Measurements from ENCODE around the gene ZFHX3. TPM values are rescaled to one million over a fixed set of nuclear protein-coding genes. Genes with fewer than 3 reads are reported as not detected.

ZFHX3 gene
- total RNA-seq, 6 experiments from 2014 or later: 7.1 to 9.4 (median 7.7) TPM

- ATAC-seq: peak; percentile 23 to 73 (median 46)
- Histone ChIP-seq H3K27me3 (no peaks in the 10 kb centered on the region), H3K9me3 (no peaks in the 10 kb centered on the region), H3K4me1 (peaks cover 0 to 34% (median 13%) of the 10 kb centered on the region in 4 donors), H3K27ac (peak overlapping the region; percentile 50 to 68 (median 51)), H3K36me3 (no peaks in the 10 kb centered on the region), H3K4me3 (no peak overlapping the region)
- intact Hi-C loops (cut with DNase I): no loop called here
- TF ChIP-seq POLR2A (IDR thresholded peaks at IDR 0.05): no peak
- TF ChIP-seq, protein P1, sequence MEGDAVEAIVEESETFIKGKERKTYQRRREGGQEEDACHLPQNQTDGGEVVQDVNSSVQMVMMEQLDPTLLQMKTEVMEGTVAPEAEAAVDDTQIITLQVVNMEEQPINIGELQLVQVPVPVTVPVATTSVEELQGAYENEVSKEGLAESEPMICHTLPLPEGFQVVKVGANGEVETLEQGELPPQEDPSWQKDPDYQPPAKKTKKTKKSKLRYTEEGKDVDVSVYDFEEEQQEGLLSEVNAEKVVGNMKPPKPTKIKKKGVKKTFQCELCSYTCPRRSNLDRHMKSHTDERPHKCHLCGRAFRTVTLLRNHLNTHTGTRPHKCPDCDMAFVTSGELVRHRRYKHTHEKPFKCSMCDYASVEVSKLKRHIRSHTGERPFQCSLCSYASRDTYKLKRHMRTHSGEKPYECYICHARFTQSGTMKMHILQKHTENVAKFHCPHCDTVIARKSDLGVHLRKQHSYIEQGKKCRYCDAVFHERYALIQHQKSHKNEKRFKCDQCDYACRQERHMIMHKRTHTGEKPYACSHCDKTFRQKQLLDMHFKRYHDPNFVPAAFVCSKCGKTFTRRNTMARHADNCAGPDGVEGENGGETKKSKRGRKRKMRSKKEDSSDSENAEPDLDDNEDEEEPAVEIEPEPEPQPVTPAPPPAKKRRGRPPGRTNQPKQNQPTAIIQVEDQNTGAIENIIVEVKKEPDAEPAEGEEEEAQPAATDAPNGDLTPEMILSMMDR (IDR thresholded peaks at IDR 0.05): no peak
- DNase-seq: no peak
- 38% methylated on average over 9 of the region's 12 CpGs for WGBS (ENCODE audit: insufficient coverage, low coverage, low lambda C conversion rate, missing lambda C conversion rate)
These were observed 170.4 kb downstream of the ZFHX3 start for GRCh38 chr16:72877374-72878028.

DNA sequence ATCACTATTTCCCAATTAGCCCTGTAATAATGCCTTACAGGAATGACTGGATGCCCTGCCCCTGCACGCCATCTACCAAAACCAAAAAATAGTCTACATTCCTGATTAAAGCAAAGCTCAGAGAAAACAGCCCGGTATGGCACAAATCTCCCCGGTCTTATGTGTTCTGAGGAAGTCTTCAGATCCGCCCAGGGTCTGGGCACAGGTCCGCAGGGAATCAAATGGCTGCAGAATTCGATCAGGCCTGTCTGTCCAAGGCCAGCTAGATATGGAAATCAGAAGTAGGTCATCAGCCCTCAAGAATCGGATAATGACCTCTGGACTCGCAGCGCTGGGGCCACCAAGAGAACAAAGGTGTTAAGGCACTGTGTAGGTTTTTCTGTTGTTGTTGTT, 171.0 kb downstream of the ZFHX3 start:
- Histone ChIP-seq H3K4me1 (peaks cover 0 to 34% (median 13%) of the 10 kb centered on the region in 4 donors), H3K27ac (peak overlapping the region; percentile 0 to 59 (median 50)), H3K9me3 (no peaks in the 10 kb centered on the region), H3K36me3 (no peaks in the 10 kb centered on the region), H3K27me3 (no peaks in the 10 kb centered on the region), H3K4me3 (no peak overlapping the region)
- DNase-seq: no peak
- ATAC-seq: peak in 3 of 4 donors; percentile 11 to 36 (median 30)
- TF ChIP-seq POLR2A (IDR thresholded peaks at IDR 0.05): no peak
- TF ChIP-seq, protein P1 (IDR thresholded peaks at IDR 0.05): no peak
- 45% methylated on average over 6 of the region's 9 CpGs for WGBS (ENCODE audit: insufficient coverage, low coverage, low lambda C conversion rate, missing lambda C conversion rate)
- intact Hi-C loops (cut with DNase I): no loop called here

DNA sequence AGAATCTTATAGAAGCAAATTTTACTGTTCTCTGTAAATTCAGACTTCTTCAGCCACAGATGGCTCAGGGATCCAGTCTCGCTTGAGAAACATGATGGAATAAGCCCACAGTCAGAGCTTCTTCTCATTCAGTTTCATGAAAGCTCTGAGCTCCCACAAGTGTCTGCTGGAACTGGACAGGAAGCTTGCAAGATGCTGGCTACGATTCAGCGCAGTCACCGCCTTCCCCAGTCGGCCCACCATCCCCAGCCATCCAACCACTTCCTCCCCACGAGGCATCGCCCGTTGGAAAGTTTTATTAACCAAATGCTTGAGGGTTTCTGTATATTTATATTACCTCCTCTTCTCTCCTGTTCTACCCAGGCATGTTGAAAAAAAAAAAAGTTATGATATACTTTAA, 171.7 kb downstream of the ZFHX3 start:
- Histone ChIP-seq H3K4me1 (peaks cover 0 to 34% (median 13%) of the 10 kb centered on the region in 4 donors), H3K9me3 (no peaks in the 10 kb centered on the region), H3K4me3 (no peak overlapping the region), H3K27me3 (no peaks in the 10 kb centered on the region), H3K27ac (no peak overlapping the region), H3K36me3 (no peaks in the 10 kb centered on the region)
- TF ChIP-seq, protein P1 (IDR thresholded peaks at IDR 0.05): no peak
- TF ChIP-seq POLR2A (IDR thresholded peaks at IDR 0.05): no peak
- intact Hi-C loops (cut with DNase I): no loop called here
- 44% methylated on average over 7 of the region's 8 CpGs for WGBS (ENCODE audit: insufficient coverage, low coverage, low lambda C conversion rate, missing lambda C conversion rate)
- ATAC-seq: peak; percentile 20 to 39 (median 30)
- no peak for DNase-seq

DNA sequence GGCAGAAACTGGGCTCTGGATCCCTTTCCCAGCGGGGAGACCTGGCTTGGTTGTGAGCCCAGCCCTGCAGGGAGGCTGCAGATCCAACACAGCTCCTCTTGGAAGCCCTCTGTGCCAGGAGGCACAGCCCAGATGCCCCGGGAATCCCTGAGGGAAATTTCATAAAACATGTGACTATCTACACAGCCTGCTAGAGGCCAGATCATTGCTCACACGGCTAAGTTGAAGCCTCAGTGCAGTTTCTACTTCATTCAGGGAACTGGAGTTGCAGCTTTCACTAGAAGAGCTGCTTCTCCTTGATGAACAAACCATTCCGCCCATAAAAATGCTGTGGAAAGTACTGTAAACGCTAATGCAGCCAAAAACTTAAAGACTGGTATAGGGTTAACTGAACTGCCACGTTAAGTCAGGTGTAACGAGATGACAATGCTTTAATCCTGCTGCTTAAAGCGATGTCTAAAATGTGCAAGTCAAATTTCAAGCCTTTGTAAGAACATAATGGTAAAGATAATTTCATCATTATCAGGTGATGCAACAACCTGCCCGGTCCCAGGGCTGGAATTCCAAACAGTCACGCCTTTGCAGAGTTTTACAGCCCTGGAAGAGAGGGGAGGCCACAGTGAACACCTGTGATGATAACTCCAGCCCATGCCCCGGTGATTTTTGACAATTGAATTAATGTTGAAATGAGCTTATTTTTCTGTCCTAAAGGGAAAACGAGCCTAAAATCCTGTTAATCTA, 172.5 kb downstream of the ZFHX3 start:
- Histone ChIP-seq H3K27me3 (no peaks in the 10 kb centered on the region), H3K36me3 (no peaks in the 10 kb centered on the region), H3K4me3 (no peak overlapping the region), H3K27ac (no peak overlapping the region), H3K4me1 (peaks cover 0 to 34% (median 13%) of the 10 kb centered on the region in 4 donors), H3K9me3 (no peaks in the 10 kb centered on the region)
- intact Hi-C loops (cut with DNase I): no loop called here
- ATAC-seq (no peak), DNase-seq (no peak)
- WGBS (ENCODE audit: insufficient coverage, low coverage, low lambda C conversion rate, missing lambda C conversion rate): 54% methylated on average over 10 of the region's 12 CpGs
- TF ChIP-seq, protein P1 (IDR thresholded peaks at IDR 0.05): no peak
- TF ChIP-seq POLR2A (IDR thresholded peaks at IDR 0.05): no peak

Measured in right lobe of liver (tissue), 6 donors.